GM12874 (cell line): ENCODE measurements around the gene POLR3A.

Source experiments
- CTCF ChIP-seq: IDR thresholded peaks from 2 replicates; pipeline ENCODE4 v1.5.1; 2011; ENCODE audit warnings: low read depth, mild to moderate bottlenecking, control low read depth, low read length, moderate library complexity; ENCODE audit not compliant: insufficient read depth

Gene POLR3A

GRCh38 chr10:78009662-78010061 is 19.7 kb downstream of the POLR3A start:
- TF ChIP-seq CTCF: no peak

- TF ChIP-seq CTCF: no peak
These were observed 22.1 kb downstream of the POLR3A start for GRCh38 chr10:78007172-78007571.

GRCh38 chr10:78004215-78005026 is 24.9 kb downstream of the POLR3A start:
- TF ChIP-seq CTCF: no peak

GRCh38 chr10:78002541-78003288 is 26.6 kb downstream of the POLR3A start:
- no peak for TF ChIP-seq CTCF

GRCh38 chr10:78000956-78001472 is 28.3 kb downstream of the POLR3A start:
- no peak for TF ChIP-seq CTCF

- no peak for TF ChIP-seq CTCF
These were observed 29.1 kb downstream of the POLR3A start for GRCh38 chr10:78000206-78000605.

- no peak for TF ChIP-seq CTCF
These were observed 35.7 kb downstream of the POLR3A start for GRCh38 chr10:77993620-77994019.
